Measurements from ENCODE around the gene CYP1B1. TPM values are rescaled to one million over a fixed set of nuclear protein-coding genes. Genes with fewer than 3 reads are reported as not detected.
"Not testable (repeated sequence)": the region's sequence is repeated elsewhere in the genome, so short reads cannot be mapped to it uniquely, and the experiment has no call there.

Gene CYP1B1
- total and polyA plus RNA-seq, 8 donors: 7.5 to 141 (median 23.6) TPM

DNA sequence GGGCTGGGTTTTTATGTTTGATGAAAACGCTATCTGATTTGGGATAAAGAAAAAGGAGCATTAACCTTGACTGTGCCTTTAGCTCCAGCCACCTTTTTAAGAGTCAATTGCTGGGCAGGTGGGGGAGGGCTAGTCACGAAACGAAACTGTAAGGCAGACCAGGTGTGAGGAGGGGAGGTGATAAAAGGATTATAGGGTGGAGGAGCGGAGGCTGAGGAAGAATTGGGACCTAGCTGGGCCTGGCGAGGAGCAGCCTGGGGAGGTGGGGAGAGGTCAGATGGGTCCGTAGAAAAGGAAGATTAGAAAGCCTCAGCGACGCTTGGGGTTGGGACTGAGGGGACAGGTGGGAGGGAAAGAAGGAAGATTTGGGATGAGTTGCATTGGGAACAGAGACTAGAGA is 8.6 kb upstream of the CYP1B1 start:
- 61 to 78% (median 74%) methylated on average over 8 of the region's 8 CpGs for WGBS, 5 donors
- H3K36me3 ChIP-seq; H3K27ac ChIP-seq; H3K9me3 ChIP-seq; H3K27me3 ChIP-seq; intact Hi-C loops (cut with DNase I; ENCODE audit: low total_unique reads); H3K4me3 ChIP-seq; DNase-seq; H3K4me1 ChIP-seq: not testable (repeated sequence)

DNA sequence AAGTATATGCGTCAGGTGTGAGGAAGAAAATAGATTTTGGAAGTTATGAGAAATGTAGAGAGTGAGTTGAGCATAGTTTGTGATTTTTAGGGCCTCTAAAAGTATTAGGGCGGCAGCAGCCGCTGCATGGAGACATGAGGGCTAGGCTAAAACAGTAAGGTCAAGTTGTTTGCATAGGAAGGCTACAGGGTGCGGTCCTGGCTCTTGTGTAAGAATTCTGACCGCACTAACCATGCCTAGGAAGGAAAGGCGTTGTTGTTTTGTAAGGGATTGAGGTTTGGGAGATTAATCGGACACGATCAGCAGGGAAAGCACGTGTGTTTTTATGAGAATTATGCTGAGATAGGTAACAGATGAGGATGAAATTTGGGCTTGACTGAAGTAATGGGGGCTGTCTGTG is 6.8 kb upstream of the CYP1B1 start:
- H3K27me3 ChIP-seq; H3K9me3 ChIP-seq; intact Hi-C loops (cut with DNase I; ENCODE audit: low total_unique reads); H3K4me3 ChIP-seq; H3K36me3 ChIP-seq; DNase-seq; H3K27ac ChIP-seq: not testable (repeated sequence)
- 29 to 68% (median 59%) methylated on average over 9 of the region's 9 CpGs for WGBS, 5 donors
- peaks cover 0 to 19% (median 4%) of the 10 kb centered on the region in 4 donors for H3K4me1 ChIP-seq

DNA sequence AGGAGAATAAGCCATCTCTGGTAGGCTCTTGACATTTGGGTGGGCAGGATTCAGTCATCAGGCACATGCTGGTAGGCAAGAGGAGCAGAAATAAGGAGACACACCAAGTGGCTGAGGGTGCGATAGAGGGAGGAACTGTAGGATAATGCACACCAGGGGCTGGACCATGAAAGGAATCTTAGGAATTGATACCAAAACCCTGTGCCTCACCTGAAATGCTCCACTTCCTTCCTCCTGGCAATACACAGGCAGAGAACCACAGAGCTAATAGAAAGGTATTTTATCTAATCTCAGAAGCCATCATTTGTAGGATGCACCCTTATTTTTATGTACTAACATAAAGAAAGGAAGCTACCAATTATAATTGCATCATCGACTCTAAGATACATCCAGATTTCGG is 4.4 kb upstream of the CYP1B1 start:
- H3K4me1 ChIP-seq: peaks cover 13 to 43% (median 27%) of the 10 kb centered on the region in 4 donors
- intact Hi-C loops (cut with DNase I; ENCODE audit: low total_unique reads): no loop called here
- H3K4me3 ChIP-seq: no peak overlapping the region
- DNase-seq: no peak
- H3K9me3 ChIP-seq: peaks cover 0 to 2% (median 0%) of the 10 kb centered on the region in 4 donors
- H3K27ac ChIP-seq: no peak overlapping the region
- TF ChIP-seq EP300 (IDR thresholded peaks at IDR 0.05): no peak
- TF ChIP-seq POLR2A (IDR thresholded peaks at IDR 0.05): no peak
- no peaks in the 10 kb centered on the region for H3K36me3 ChIP-seq
- 76 to 96% (median 92%) methylated on average over 3 of the region's 3 CpGs for WGBS, 5 donors
- peaks cover 0 to 33% (median 9%) of the 10 kb centered on the region in 3 donors for H3K27me3 ChIP-seq

DNA sequence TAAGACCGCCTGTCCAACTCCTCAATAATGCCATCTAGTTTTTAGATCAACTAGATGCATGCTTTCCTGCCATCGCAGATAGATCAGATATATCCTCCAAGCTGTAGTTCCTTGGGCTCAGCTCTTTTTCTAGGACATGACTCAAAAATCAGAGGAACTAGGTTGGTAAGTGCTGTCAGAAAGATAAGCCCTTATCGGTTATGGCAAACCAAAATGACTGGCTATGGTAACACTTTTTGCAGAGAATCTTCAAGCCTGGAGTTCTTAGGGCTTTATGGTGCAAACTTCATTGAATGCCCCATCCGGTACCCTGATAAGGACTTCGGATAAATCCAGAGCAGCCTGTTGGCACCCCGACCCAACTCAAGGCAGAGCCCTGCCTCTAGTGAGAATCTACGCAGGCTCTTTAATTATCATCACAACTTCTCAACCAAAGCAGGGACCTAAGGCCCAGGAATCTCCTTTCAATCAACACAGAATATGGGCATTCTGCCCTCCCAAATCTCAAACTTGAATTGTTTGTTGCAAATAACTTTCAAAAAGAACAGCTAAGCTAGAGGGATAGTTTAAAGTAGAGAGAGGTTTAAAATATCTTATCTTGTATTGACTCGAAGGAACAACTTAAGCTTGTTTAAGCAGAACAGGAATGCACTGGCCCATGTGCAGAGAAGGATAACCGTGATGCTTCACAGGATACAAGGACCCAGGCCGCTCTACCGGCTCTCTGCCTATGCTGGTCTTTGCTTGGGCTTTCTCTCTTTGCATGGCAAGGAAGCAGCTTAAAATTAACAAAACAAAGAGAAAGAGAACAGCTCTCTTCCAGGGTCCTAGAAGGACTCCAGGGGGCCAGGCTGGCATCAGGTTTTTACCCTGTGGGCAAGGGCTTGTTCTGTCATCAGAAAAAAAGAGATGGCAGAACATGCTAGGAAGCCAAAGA is 3.4 kb upstream of the CYP1B1 start:
- peaks cover 0 to 42% (median 19%) of the 10 kb centered on the region in 3 donors for H3K27me3 ChIP-seq
- TF ChIP-seq POLR2A (IDR thresholded peaks at IDR 0.05) (no peak), EP300 (IDR thresholded peaks at IDR 0.05) (no peak), POLR2AphosphoS5 (IDR thresholded peaks at IDR 0.05) (no peak)
- TF ChIP-seq, protein P1, sequence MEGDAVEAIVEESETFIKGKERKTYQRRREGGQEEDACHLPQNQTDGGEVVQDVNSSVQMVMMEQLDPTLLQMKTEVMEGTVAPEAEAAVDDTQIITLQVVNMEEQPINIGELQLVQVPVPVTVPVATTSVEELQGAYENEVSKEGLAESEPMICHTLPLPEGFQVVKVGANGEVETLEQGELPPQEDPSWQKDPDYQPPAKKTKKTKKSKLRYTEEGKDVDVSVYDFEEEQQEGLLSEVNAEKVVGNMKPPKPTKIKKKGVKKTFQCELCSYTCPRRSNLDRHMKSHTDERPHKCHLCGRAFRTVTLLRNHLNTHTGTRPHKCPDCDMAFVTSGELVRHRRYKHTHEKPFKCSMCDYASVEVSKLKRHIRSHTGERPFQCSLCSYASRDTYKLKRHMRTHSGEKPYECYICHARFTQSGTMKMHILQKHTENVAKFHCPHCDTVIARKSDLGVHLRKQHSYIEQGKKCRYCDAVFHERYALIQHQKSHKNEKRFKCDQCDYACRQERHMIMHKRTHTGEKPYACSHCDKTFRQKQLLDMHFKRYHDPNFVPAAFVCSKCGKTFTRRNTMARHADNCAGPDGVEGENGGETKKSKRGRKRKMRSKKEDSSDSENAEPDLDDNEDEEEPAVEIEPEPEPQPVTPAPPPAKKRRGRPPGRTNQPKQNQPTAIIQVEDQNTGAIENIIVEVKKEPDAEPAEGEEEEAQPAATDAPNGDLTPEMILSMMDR (IDR thresholded peaks at IDR 0.05): no peak
- peak overlapping the region in 2 of 5 donors; percentile 26 to 42 for H3K27ac ChIP-seq
- peaks cover 0 to 12% (median 0%) of the 10 kb centered on the region in 4 donors for H3K9me3 ChIP-seq
- no peak for DNase-seq
- H3K36me3 ChIP-seq: peaks cover 0 to 3% (median 0%) of the 10 kb centered on the region in 4 donors
- no peak overlapping the region for H3K4me3 ChIP-seq
- peaks cover 13 to 53% (median 37%) of the 10 kb centered on the region in 4 donors for H3K4me1 ChIP-seq
- intact Hi-C loops (cut with DNase I; ENCODE audit: low total_unique reads): no loop called here
- WGBS, 5 donors: 66 to 81% (median 70%) methylated on average over 11 of the region's 11 CpGs

DNA sequence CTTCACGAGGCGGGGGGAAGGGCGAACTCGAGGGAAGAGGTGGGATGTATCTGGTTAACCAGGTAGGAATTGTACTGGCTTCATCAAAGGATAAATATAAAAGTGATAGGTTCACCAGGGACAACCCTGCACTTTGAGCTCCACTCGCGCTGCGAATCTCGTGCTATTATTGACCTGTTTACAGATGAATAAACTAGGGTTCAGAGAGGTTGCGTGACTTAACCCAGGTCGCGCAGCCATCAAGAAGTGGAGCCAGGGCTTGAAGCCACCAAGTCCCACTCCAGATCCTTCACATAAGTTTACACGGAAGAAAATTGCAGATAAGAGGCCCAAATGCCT is 1.4 kb upstream of the CYP1B1 start:
- WGBS, 5 donors: 6 to 19% (median 12%) methylated on average over 12 of the region's 12 CpGs
- no peak for TF ChIP-seq POLR2AphosphoS5 (IDR thresholded peaks at IDR 0.05)
- TF ChIP-seq EP300 (IDR thresholded peaks at IDR 0.05): no peak
- no peak for TF ChIP-seq POLR2A (IDR thresholded peaks at IDR 0.05)
- TF ChIP-seq, protein P1 (IDR thresholded peaks at IDR 0.05): no peak
- Histone ChIP-seq H3K4me1 (peaks cover 13 to 63% (median 47%) of the 10 kb centered on the region in 4 donors), H3K9me3 (peaks cover 0 to 12% (median 0%) of the 10 kb centered on the region in 4 donors), H3K4me3 (peak overlapping the region; percentile 54 to 66 (median 56)), H3K27me3 (peaks cover 0 to 62% (median 31%) of the 10 kb centered on the region in 3 donors), H3K27ac (peak overlapping the region; percentile 79 to 94 (median 88)), H3K36me3 (peaks cover 0 to 7% (median 0%) of the 10 kb centered on the region in 4 donors)
- DNase-seq: no peak
- intact Hi-C loops (cut with DNase I; ENCODE audit: low total_unique reads): no loop called here

All from stomach (tissue), 9 donors.